Measurements from ENCODE around the gene CA9.
"Not testable (repeated sequence)": the region's sequence is repeated elsewhere in the genome, so short reads cannot be mapped to it uniquely, and the experiment has no call there.

CA9 gene

DNA sequence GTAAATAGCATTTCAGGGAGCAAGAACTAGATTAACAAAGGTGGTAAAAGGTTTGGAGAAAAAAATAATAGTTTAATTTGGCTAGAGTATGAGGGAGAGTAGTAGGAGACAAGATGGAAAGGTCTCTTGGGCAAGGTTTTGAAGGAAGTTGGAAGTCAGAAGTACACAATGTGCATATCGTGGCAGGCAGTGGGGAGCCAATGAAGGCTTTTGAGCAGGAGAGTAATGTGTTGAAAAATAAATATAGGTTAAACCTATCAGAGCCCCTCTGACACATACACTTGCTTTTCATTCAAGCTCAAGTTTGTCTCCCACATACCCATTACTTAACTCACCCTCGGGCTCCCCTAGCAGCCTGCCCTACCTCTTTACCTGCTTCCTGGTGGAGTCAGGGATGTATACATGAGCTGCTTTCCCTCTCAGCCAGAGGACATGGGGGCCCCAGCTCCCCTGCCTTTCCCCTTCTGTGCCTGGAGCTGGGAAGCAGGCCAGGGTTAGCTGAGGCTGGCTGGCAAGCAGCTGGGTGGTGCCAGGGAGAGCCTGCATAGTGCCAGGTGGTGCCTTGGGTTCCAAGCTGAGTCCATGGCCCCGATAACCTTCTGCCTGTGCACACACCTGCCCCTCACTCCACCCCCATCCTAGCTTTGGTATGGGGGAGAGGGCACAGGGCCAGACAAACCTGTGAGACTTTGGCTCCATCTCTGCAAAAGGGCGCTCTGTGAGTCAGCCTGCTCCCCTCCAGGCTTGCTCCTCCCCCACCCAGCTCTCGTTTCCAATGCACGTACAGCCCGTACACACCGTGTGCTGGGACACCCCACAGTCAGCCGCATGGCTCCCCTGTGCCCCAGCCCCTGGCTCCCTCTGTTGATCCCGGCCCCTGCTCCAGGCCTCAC, at the start of gene CA9:
Gene CA9 (plus strand): TSS at position 797 of the 893 bp plus-strand sequence. CDS start 32 bp downstream, at position 829.
- no peak for DNase-seq

DNA sequence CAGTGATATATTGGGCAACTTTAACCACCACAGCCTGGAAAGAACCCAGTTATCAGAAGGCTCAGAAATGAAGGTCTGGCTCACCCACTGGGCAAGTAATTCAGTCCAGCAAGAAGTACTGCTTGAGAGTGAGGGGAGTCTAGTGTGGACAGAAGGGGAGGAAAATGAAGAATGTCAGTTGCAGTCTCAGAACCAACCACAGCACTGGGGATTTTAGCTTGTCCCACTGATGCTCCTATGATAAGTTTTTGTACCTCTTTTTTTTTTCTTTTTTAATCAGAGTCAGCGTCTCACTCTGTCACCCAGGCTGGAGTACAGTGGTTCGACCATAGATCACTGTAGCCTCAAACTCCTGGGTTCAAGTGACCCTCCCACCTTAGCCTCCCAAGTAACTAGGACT, 46.2 kb upstream of the CA9 start:
- no peak for DNase-seq

DNA sequence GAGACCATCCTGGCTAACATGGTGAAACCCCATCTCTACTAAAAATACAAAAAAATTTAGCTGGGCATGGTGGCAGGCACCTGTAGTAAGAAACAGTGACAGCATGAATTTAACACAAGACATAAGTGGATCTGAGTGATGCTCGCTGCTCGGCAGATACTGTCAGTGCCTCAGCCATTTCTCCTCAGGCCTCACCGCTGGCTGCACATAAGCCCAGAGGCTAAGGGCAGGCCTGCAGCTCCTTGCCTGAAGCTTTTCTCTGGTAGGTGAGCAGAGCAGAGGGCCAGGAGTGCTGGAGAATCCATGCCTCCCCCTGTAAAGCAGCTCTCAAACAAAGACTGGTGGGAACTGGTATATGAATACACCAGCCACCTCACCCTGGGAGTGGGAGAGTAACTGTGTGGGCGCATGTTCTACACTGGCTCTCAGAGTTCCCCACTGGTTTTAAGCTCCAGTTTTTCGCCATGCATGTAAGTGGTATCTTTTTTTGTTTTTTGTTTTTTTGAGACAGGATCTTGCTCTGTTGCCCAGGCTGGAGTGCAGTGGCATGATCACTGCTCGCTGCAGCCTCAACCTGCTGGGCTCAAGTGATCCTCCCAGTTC, 45.2 kb upstream of the CA9 start:
- DNase-seq: no peak

DNA sequence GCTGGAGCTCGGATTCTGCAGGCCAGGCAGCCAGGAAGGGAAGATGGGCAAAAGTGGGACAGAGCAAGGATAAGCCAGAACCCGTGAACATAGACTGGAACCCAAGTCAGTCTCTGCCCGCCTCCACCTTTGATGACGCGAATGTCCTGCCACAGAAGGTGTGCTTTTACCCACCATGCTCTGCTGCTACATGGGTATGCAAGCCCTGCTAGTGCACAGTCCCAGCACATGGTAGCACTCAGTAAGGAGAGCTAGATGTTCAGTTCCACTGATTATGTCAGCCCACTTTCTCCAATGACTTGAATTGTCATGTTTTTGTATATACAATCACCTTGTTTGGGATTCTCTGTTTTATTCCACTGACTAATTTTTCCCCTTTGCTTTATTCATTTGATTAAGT, 44.1 kb upstream of the CA9 start:
- DNase-seq: no peak

DNA sequence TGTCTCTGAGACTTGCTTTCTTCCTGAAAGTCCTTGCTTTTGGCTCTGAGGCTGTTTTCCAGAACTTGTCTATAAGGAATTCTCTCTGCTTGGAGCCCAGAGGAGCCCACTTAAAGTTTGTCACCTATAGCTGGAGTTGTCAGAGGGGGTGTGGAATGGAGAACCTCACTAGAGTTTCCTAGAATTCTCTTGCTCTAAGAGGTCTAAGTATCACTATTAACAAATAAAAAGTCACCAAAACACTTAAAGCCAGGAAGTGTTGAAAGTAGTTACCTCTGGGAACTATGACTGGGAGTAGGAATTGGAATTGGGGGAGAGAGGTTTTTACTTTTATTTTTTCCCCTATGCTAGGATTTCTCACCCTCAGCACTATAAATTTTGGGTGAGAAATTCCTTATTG, 38.0 kb upstream of the CA9 start:
- no peak for DNase-seq

DNA sequence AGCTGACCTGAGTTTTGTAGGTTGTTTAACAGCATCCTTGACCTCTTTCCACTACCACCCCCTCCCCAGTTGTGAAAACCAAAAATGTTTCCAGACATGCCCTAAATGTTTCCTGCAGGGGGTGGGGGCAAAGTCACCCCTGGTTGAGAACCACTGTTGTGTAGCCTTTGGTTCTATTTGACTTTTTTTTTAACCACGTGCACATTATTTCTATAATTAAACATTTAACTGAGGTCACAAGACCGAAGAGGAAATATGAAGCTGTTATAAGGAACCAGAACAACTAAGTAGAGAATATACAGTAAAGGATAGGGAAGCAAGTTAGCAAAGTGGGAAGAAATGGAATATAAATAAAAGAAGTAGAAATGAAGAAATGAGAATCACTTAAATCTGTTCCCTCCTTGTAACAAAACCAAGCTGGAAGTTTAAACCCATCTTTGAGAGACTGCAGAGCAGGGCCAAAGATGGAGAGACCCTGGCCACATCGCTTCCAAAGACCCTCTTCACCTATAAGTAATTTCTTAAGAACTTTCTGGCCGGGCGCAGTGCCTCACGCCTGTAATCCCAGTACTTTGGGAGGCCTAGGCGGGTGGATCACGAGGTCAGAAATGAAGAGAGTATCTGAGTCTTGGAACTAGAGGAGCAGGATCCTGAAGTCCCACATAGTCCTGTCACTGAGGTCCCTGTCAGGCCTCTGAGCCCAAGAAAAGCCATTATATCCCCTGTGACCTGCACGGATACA, 37.4 kb upstream of the CA9 start:
- no peak for DNase-seq

DNA sequence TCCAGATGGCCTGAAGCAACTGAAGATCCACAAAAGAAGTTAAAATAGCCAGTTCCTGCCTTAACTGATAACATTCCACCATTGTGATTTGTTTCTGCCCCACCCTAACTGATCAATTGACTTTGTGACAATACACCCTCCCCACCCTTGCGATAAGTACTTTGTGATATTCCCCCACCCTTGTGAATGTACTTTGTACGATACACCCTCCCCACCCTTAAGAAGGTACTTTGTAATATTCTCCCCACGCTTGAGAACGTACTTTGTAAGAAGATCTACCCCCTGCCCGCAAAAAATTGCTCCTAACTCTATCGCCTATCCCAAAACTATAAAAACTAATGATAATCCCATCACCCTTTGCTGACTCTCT, 36.9 kb upstream of the CA9 start:
- DNase-seq: not testable (repeated sequence)

DNA sequence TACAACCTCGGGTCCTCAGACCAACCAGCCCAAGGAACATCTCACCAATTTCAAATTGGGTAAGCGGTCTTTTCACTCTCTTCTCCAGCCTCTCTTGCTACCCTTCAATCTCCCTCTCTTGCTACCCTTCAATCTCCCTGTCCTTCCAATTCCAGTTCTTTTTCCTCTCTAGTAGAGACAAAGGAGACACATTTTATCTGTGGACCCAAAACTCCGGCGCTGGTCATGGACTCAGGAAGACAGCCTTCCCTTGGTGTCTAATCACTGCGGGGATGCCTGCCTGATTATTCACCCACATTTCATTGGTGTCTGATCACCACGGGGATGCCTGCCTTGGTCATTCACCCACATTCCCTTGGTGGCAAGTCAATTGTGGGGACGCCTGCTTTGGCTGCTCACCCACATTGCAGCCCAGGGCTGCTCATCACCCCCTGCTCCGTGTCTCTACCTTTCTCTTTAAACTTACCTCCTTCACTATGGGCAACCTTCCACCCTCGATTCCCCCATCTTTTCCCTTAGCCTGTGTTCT, 36.2 kb upstream of the CA9 start:
- DNase-seq: not testable (repeated sequence)

DNA sequence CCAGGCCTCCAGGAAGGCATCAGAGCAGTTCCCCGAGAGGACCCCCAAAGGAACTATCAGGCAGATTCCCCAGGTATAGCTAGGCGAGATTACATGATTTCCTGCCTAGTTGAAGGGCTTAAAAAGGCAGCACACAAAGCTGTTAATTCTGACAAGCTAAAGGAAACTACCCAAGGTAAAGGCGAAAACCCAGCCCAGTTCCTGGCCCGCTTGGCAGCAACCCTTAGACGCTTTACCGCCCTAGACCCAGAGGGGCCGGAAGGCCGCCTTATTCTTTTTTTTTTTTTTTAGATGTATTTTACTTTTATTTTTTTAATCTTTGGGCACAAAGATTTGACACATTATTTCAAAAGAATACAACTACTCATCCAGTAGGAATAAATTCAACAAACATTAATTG, 35.0 kb upstream of the CA9 start:
- DNase-seq: not testable (repeated sequence)

DNA sequence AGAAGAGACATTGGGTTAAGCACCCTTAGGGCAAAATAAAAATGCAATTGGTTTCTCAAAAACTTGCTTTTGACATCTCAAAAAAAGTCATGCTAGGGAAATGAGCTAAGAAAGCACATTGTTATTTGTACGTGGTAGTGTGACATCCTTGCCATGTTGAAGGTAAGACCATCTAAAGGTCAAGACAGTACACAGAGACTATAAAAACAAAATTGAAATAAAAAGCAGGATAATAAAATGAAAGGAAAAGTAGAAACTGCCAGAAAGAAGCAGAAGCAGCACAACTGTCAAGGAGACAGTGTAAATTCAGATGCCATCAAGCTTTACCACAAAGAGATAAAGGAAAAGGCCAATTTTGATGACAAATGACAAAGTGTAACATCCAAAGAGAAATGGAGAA, 34.5 kb upstream of the CA9 start:
- not testable (repeated sequence) for DNase-seq

DNA sequence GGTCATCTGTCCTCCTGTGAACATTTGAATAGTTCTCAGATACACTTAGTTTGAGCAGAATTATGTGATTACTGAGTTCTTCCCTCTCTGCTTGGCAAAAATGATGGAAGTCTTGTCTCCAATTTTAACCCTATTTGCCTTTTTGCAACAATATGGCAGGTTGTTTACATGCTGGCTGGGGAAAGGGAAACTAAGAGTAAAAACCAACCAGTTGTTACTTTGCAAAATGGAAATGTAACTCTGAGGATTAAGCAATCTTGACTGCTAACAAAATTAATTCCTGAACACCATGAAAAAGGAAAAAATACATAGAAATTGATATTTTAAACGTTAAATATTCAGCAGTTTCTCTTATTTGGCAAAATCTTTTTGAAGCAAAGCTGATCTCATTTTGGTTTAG, 34.1 kb upstream of the CA9 start:
- no peak for DNase-seq

DNA sequence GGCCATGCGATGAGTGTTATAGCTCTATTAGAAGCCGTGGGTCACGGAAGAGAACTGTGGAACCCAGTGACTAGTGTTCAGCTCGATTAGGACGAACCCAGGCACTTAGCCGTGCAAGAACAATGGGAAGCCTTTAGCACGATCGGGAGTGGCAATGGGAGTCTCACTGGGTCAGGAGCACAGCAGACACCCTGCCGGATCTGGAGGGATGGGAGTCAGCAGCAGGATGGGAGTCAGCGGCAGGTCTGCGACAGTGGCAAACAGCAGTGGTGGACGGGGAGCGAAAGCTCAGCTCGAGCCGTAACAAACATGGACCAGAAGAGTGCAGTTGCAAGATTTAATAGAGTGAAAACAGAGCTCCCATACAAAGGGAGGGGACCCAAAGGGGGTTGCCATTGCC, 33.3 kb upstream of the CA9 start:
- not testable (repeated sequence) for DNase-seq

DNA sequence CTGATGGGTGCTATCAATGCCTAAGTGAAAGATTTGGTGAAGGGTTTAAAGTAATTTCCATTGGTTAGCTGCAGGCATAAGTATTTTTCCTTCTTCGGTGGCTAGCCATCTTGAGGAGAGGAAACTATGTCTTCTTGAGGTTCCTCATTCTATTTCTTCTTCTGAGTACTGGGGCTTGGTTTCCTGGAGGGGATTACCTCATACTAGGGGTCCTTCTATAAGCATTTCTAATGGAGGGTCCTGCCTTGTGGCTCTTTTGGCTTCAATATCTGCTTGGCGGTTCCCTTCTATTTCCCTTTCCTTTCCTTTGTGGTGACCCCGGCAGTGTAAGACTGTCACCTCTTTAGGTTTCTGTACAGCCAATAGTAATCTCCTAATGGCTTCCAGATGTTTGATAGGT, 32.2 kb upstream of the CA9 start:
- not testable (repeated sequence) for DNase-seq

DNA sequence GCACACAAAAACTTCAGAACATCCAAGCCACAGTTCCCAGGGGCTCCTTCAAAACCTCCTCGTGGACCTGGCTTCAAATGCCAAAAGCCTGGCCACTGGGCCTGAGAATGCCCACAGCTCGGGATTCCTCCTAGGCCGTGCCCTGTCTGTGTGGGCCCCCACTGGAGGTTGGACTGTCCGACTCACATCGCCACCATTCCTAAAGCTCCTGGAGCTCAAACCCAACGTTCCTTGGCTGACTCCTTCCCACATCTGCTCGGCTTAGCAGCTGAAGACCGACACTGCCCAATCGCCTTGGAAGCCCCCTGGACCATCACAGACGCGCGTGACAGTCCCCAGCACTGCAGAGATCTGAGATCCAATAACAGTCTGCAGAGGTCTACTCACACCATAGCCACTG, 30.7 kb upstream of the CA9 start:
- DNase-seq: no peak

DNA sequence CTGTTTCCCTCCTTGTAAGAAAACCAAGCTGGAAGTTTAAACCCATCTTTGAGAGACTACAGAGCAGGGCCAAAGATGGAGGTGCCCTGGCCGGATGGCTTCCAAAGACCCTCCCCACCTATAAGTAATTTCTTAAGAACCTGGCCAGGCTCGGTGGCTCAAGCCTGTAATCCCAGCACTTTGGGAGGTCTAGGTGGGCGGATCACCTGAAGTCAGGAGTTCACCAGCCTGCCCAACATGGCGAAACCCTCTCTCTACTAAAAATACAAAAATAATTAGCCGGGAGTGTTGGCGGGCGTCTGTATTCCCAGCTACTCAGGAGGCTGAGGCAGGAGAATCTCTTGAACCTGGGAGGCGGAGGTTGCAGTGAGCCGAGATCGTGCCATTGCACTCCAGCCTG, 28.0 kb upstream of the CA9 start:
- DNase-seq: not testable (repeated sequence)

DNA sequence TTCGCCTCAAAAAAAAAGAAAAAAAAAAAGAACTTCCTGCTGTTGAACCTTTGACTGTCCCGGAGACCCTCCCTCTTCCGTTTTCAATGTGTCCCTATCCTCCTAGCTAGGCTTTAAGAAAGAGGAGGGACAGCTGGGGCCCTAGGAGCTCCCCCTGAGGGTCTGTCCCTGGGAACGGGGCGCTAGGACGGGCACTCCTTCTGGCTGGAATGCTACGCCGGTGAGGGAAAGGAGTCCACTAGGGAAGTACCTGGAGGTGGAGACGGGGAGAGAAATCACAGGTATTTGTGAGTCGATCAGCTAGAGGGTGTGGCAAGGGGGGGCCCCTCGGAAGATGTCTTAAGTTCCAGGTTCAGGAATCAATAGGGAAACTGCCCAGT, 27.6 kb upstream of the CA9 start:
- peak; percentile 38 for DNase-seq

DNA sequence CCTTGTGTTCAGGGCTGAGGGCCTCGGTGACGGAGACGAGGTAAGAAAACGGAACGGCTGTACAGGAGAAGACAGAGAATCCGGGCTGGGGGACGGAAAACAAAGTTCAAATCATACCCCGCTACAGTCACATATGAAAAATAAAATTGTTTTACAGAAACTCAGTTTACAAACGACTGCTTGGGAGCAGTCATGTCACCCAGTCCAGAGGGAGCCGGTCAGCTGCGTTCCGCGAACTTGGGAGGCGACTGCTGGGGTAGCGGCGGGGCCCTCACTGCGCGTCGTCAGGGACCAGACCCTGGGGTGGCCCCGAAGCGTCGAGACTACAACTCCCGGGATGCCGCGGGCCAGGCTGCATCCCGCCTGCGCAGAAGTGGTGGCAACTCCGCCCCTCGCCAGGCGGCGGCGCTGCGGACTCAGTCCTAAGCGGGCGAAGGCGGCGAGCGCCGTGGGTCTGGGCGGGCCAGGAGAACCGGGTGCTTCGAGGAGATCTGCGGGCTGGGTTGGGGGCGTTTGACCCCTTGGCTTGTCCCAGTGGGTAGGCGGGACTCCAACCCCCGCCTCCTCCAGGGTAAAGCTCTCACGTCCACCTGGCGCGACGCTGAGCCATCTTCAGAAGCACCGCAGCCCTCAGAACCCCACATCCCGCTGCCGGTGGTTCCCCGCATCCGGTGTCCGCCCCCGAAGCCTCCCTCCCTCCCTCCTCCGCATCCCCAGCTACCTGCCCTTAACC, 27.0 kb upstream of the CA9 start:
- DNase-seq: peak; percentile 89

DNA sequence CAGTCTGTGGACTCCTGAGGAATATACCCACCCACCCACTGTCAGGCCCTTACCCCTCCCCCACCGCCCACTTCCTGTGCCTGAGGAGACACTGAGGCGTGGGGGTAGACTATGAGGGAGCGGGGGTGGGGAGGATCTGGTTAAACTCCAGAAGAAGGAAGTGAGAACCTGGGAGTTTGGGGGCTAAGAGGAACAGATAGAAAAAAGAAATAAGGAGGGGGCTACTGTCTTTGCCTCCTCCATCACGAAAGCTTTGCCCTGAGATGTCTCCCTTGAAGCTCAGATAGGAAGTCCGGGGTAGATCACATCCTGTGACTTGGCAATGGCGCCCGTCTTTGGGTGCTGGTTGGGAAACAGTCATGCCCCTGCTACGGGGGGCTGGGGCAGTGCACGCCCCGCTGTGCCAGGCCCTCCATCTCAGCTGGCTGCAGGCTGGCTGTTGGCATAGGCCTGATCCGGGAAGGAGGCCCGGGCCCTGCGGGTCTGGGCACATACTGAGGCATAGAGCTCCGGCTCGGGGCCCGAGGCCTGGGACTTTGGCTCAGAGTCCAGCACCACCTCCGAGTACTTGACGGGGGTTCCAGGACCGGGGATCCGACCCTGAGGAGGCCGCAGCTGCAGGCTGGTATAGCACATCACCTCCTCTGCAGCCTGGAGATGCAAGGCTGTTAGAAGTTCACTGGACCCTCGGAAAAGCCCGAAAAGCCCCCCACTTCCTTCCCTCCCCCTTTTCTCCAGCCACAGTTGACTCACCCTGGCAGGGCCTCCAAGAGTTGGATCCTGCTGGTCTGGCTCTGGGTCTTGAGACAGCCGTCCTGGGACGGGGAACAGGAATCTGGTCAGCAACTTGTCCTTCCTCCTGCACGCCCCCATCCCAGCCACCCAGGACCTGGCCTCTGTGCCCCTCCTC, 24.0 kb upstream of the CA9 start:
- DNase-seq: no peak

DNA sequence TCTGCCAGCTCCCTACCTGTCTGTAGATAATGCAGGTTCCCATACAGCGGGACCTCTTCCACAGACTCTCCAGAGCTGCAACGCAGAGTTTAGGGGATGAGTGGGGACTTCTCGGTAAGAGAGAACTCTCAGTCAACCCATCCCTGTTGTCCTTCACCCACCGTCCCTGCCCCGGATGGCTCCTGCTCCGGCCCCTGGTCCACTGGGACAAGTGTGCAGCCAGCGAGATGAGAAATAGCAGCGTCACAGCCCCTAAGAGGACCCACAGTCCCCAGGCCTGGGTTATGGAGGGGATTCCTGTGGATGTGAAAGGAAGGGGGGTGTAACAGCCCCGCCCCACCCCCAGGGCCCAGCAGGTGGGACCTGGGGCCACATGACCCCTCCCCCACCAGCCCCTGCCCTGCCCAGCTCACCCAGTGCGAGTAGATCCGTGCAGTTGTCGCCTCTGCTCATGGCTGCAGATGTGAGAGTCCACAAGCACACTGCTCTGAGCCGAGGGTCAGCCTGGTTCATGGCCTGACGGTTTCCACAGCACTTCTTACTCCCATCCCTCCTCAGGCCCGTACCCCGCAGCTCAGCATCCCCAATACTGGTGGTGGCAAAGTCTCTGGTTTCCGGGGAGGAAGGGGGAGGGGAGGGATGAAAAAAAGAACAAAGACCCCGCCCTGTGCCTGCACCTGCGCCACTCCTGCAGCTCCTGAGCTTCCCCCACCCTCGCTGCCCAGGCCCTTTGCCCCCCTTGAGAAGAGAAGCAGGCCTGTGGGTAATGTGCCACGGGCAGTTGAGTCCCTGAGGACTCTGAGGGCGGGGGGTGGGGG, 23.2 kb upstream of the CA9 start, which contains the start of gene SIT1:
Gene SIT1 (minus strand): TSS at position 591 of the 818 bp plus-strand sequence. CDS start 78 bp downstream, at position 513.
- DNase-seq: no peak

DNA sequence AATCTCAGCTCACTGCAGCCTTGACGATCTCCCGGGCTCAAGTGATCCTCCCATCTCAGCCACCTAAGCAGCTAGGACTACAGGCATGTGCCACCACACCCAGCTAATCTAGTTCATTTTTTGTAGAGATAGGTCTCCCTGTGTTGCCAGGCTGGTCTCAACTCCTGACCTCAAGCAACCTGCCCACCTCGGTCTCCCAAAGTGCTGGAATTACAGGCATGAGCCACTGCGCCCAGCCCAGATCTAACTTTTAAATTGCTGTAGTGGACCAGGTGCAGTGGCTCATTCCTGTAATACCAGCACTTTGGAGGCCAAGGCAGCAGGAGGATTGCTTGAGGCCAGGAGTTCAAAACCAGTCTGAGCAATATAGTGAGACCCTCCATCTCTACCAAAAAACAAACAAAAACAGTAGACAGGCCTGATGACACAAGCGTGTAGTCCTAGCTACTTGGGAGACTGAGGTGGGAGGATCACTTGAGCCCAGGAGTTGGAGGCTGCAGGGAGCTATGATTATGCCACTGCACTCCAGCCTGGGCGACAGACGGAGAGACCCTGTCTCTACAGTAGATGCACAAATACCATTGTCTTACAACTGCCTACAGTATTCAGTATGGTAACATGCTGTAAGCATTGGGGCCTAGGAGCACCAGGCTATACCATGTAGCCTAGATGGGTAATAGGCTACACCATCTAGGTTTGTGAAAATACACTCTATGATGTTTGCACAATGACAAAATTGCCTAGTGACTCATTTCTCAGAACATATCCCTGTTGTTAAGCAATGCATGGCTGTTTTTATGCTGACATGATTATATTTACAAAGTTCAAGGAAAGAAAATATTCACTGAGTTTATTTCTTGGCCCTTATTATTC, 21.5 kb upstream of the CA9 start:
- DNase-seq: no peak

Data from NCI-H82 (cell line).